ACHN (cell line): ENCODE measurements around the gene FYN.

Source experiments
- DNase-seq: peaks from one replicate; pipeline ENCODE4 v3.0.0-alpha.2; 2015
- in situ Hi-C: cut with HindIII; loops from 2 replicates; pipeline ENCODE4 v1.10.0; 2017; ENCODE audit warnings: low sequenced_read_pairs, low pct_ligation_motif_present, low pct_unique_long_range_greater_than_20kb

FYN gene

DNA sequence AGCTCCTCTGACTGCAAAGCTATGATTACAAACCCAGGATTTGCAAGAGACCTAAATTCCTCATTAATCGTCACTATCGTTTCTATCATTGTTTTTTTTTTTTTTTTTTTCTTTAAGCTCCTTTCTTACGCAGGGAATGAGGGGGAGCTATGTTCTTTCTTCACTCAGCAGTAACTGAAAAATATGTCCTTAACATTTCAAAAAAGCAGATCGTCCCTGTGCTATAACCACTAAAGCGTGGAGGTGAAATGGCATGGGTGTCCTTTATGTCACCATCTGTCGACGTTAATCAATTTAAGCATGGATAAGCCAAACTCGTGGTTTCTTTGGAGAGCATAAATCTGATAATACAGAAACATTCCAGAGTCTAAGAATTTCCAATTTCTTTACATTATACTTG, 199.7 kb downstream of the FYN start:
- in situ Hi-C loops, result no loop called here
- DNase-seq, result no peak

DNA sequence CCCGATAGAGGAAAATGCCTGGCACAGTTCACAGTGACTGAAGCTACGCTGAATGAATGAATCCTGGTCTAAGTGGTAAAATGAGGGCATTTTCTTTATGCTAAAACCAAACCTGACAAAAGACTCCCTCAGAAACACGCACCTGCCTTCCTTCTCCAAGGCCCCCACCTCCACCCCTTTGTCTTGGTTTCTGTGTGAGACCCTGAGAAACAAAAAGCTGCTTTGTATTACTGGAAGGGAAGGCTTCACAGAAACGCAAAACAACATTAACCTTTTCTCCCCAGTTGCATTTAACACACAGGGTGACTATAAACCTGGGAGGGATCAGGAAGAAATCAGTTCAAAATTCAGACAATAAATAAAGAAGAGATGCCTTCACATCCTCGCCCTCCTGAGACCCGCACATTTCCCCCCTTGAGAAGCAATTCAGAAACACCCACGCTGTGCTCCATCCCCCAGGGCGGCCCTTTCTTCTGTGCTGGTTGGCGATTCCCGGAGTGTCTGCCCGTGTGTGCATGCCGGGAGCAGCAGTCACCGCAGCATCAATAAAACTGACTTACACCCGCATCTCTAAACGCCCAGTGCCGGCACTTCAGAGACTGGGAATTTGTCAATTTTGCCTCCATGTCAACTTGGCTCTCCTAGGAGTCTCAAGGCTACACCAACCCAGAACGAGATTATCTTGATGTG, 200.3 kb downstream of the FYN start:
- in situ Hi-C loops, result no loop called here
- DNase-seq, result no peak

DNA sequence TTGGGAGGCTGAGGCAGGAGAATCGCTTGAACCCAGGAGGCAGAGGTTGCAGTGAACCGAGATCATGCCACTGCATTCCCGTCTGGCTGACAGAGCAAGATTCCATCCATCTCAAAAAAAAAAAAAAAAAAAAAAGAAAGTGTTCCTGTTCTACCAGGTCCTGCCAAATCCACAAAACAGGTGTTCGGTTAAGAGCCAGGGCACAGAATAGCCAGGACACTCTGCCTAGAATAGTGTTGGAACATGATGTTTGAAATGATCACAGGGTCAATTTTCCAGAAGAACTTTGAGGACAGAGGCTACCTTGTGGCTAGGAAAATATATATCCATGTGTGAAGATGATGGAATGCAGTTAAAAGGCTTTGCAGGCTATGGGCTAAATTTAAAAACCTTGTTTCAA, 203.9 kb downstream of the FYN start:
- no peak for DNase-seq
- in situ Hi-C loops, result no loop called here

DNA sequence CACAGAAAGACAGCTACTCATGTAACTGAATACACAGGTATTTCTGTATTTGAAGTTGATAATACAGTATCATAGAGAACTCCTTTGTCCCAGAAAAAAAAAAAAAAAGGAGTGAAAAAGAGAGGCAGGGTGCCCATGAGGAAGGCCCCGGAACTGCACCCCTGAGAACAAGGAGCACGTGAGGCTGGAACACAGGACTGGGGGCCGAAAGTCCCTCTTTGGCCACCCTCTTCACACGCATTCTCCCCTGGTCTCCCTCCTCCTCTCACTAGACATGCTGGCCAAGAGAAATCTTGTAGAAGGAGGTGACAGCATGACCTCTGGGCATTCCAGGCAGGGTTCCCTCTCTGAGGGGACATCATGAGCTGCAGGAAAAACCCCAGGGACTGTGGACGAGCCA, 204.8 kb downstream of the FYN start:
- in situ Hi-C loops, result no loop called here
- DNase-seq, result peak; percentile 4

DNA sequence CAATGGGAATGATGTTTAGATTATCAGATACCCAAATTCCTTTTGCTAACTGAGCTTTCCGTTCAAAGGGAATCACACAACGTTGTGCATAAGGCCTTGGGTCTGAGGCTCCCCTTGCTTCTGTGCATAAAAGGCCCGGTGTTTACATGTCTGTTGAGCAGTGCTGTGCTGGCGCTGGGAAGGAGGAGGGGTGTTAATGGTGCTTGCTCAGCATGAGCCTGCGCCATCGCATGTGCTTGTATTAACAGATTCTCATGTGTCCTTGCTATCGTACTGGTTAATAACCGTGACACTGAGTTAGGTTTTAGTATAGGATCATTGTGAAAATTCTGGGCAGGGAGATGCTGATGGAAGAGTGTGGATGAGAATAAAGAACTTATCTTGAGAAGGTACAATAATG, 205.3 kb downstream of the FYN start:
- in situ Hi-C loops, result no loop called here
- no peak for DNase-seq

DNA sequence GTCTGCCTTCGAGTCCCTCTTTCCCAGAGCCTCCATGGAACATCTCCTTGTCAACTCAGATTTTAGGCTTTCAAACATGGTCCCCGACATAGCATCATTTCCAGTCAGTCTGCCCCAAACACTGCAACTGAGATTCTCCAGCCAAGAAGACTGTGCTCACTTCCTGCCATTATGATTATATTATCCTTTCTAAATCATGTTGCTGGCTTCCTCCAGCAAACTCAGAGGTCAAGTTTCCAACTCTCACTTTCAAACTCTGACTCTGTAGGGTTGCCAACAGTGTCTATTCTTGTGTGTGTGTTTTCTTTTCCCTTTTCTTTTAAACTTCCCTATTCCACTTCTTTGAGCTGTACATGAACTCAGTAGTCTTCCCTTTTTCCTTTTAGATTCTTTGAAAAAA, 206.4 kb downstream of the FYN start:
- in situ Hi-C loops, result no loop called here
- DNase-seq, result no peak

DNA sequence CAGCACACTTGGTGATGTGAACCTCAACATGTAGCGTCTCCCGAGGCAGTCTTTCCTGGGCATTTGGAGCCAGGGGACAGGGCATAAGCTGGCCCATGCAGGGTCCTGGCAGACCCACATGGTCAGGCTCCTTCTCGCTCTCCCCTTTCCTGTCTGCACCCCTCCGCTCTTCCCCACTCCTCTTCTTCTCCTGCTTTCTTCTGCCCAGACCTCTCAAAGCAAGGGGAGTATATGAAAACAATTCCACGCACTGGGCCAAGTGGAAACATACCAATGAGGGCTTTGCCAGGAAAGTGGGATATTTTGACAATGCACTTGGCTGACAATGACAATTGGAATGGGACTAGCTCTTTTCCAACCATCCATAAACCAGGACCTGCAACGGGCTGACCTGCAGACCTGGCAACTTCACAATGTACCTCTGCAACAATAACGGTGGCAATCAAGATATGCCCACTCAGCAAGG, 208.7 kb downstream of the FYN start:
- no peak for DNase-seq
- in situ Hi-C loops, result no loop called here

DNA sequence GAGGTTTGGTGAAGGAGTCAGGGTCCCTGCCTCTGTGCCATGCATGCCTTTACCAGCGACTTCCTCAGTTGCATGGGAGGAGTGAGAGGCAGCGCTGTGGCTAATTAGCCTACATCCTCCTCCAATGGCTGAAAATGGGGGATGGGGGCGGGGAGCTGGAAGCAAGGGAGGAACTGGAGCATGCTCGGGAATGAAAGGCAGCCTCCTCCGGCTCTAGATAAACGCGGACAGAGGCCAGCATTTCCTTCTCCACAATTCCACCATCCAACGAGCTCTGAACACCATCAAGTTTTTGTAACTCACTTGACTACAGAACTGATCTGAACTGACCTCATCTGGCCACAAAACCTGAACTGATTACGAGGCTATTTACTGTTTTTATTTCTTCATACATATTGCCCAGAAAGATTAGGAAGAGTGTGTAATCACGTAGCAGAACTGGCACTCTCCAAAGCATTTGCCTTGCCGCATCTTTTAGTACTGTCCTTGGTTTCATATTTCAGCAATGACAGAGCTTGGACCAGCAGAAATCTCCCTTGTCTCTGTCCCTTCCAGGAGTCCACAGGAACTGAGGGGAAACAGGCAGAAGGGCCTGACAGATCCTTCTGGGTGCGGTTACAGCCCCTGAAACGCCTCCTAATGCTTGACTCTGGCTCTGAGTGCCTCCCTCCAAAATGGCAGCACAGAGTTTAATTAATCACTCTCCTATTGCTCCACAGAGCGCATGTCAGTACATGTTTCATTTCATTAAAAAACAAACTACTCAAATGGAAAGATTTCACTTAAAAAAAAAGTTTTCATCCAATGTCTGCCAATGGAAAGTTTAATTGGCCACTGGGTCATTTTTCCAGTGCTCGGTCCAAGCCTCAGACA, 209.3 kb downstream of the FYN start:
- no peak for DNase-seq
- in situ Hi-C loops, result no loop called here

DNA sequence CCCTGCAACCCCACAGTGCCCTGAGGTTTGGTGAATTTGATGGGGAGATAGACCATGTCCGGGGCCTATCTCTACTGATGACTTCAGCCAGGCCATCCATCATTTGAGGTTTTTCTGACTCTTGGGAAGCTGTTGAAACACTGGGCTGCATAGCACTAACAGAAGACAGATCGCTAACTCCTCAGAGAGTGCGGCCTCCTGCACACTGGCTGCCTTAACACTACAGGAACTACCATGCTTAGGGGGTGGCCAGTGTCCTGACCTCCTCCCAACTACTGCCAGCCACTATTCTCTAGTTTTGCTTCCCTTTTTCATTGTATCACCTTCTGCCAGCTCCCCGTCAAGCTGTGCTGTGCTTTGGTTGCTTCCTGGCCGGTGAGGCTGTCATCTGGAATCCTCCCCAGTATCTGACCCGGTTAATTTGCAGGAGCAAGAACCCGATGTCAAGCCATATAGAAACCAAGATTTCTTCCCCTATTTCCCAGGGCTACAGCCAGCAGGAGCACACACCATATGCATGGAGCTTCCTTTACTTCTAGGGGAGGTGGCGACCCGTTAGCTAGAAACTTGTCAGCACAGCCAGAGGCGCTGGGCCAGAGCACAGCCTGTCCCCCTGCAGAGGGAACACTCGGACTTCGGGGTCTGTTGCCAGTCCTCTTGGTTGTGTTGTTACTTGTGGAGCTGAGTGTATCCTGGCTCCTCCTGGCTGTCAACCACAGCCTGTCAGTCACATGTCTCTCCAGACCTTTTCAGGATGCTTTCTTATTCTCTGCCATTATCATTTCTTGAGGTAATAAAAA, 210.3 kb downstream of the FYN start:
- in situ Hi-C loops, result no loop called here
- DNase-seq, result no peak

DNA sequence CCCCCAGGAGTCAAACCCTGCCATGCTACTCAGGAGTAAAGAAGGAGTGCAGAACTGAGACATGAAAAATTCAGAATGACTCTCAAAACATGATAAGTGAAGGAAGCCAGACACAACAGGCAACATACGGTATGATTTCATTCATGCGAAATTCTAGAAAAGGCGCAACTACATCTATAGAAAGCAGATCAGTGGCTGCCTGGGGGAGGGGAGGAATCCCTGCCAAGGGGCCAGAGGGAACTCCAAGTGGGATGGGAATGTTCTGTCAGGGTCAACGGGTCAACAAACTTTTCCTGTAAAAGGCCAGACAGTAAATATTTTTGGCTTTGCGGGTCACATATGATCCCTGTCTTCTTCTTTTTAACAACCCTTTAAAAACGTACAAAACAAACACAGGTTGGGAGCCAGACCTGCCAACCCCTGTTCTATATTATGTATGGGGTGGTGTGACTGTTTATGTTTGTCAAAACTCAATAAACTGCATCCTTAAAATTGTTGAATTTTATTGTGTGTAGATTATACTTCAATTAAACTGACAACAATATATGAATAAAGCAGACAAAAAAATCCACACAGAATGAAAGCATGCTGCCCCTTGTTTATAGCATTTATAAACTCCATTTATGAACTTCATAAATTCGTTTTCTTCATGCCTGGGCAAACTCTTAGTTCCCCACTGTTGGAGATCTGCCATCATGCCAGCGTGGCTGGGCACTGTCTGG, 211.0 kb downstream of the FYN start:
- in situ Hi-C loops, result no loop called here
- no peak for DNase-seq

DNA sequence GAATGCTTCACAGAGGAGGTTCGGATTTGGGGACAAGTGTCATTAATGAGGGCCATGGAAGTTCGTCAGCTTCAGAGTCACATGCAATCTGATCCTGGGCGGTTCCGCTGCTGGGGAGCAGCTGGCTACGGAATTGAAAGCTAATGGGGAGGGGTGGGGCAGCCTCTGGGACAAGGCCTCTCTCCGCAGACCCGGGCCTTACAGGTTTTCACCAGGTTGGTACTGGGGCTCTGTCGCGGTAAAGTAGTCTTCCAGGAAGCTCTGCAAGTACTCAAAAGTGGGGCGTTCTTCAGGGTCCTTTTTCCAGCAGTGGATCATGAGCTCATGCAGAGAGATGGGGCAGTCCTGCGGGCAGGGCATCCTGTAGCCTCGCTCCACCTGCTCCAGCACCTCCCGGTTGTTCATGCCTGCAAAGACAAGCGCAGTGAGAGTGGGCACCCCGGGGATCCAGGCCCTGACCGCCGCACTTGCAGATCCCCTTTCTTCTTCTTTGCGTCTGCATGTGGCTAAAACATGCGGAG, 211.7 kb downstream of the FYN start:
- no peak for DNase-seq
- in situ Hi-C loops, result no loop called here

DNA sequence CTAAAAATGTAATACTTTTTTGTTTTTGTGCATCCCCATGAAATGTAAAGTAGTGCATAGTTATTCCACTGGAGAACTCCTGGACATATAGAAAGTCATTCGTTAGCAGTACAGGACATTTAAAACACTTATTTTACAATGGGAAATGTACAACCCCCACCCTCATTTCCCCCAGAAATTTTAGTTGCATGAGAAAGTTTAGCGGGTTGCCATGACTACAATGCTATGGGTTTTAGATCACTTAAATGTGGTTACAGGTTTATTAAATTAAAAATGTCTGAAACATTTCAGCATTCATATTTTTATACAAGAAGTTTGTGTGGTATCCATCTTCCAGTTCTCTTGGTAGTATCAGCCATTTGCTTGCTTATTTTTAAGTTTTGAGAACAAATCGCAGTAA, 212.7 kb downstream of the FYN start:
- in situ Hi-C loops, result no loop called here
- DNase-seq, result no peak

DNA sequence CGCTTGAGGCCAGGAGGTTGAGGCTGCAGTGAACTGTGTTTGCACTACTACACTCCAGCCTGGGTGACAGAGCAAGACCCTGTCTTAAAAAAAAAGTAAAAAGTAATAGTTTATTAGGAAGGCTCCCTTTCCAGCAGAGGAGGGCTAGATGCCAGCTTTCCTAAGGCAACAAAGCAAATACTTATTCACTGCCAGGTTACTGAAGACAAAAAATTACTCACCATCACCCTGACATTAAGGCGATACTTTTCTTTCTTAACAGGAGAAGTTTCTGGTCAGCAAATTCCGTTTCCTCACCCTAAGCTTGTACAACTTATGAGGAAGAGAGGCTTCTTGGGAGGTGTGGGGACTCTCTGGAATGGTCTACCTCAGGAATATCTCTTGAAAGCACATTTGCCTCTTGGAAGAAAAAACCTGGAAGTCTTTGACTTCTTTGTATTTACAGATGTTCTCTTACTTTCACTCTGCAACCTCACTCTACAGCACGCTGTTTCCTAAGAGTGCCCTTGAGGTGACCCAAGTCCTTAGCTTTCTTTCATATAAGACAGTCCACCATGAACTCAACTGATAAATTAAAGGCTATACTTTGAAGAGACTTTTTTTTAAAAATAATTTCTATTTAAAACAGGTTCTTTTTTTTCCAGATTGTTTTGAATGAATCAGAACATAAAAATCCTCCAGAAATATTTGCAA, 214.6 kb downstream of the FYN start:
- in situ Hi-C loops, result no loop called here
- DNase-seq, result no peak

DNA sequence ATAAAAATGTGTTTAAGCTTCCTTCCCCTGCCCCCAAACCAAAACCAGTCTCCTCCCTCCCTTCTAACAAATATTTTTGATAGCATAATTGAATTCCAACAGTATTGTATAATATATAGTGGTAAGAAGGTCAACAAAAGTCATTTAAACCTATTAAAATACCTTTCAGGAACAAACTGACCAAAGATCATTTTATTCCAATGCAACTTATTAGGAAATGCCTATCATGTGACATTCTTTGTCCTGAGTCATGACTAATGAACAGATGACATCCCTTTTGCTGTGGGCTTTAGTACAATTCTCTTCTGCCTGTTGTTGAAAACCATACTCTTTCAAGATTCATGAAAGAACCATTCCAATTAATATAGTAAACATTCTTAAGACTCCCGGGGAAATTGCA, 216.1 kb downstream of the FYN start:
- no peak for DNase-seq
- in situ Hi-C loops, result no loop called here

DNA sequence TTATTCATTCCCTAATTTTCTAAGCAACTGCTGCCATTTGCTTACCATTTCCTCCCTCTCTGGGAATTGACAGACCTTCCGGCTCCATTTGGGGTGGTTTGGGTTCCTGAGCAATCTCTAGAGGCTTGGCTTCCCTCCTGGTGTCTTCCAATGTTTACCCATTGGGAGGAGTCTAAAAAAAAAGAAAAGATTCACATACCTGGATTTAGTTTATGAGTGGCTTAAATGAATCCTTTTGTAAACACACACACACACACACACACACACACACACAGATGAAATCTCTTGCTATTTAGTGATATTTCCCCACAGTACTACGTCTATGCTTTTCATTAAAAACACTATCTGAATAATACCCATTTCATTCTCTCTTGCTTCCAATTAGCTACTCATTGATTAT, 219.3 kb downstream of the FYN start:
- in situ Hi-C loops, result no loop called here
- DNase-seq, result no peak

DNA sequence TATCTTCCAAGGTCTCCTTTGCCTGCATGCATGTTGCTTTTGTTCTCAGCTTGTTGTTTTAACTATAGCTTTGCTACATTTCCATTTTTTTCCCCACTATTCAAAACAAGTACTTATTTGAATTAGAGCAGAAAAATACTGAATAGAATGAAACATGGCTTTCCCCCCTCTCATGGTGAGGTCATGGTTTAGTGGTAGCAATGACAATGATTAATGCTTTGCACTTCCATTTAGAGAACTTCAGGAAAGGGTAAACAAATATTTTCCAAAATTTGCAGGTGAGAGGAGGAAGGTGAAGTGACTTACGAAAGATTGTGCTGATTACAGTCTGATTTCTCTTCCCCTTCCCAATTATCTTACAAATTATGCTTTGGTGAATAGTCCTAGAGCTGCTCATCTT, 219.8 kb downstream of the FYN start:
- in situ Hi-C loops, result no loop called here
- no peak for DNase-seq

DNA sequence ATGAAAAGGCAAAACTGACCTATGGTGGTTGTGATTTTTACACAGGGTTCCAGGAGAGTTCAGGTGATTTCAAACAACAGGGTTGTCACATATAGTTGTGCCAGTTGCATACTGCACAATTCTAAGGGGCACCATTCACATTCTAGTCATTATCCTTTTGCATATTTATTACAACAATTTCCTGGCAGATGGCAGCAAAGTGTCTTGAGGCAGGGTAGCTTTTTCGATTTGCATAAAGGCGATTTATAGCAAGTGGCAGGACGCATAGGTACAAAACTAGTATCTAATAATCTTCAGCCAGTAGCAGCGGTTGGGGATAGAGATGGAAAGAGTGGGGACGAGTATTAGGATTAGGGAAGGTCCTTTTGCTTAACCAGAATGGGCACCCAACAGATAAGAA, 221.1 kb downstream of the FYN start:
- no peak for DNase-seq
- in situ Hi-C loops, result no loop called here
